H9 (cell line): Measurements from ENCODE around the gene TBC1D25. TPM values are rescaled to one million over a fixed set of nuclear protein-coding genes. Genes with fewer than 3 reads are reported as not detected.

ENCODE experiments used
- DNase-seq: peaks from one replicate; pipeline ENCODE4 v3.0.0-alpha.2; 2017
- H2AFZ ChIP-seq: one replicate; pipeline ENCODE4 v1.6.1; 2013; ENCODE audit warnings: mild to moderate bottlenecking, low read length, control low read depth, moderate library complexity
- H2AK5ac ChIP-seq: 2 replicates; pipeline ENCODE4 v1.6.1; 2013; ENCODE audit warnings: low read length, control low read depth, mixed read lengths; ENCODE audit not compliant: insufficient read length
- H2BK120ac ChIP-seq: one replicate; pipeline ENCODE4 v1.6.1; 2013; ENCODE audit warnings: low read depth, mild to moderate bottlenecking, low read length, control low read depth, inconsistent platforms; ENCODE audit not compliant: poor library complexity, severe bottlenecking
- H2BK12ac ChIP-seq: 2 replicates; pipeline ENCODE4 v1.6.1; 2013; ENCODE audit warnings: low read length, control low read depth, mixed read lengths, low read depth; ENCODE audit not compliant: insufficient read length
- H2BK15ac ChIP-seq: 2 replicates; pipeline ENCODE4 v1.6.1; 2013; ENCODE audit warnings: low read depth, low read length, control low read depth
- H2BK20ac ChIP-seq: one replicate; pipeline ENCODE4 v1.6.1; 2013; ENCODE audit warnings: low read depth, mild to moderate bottlenecking, low read length, control low read depth, inconsistent platforms; ENCODE audit not compliant: poor library complexity, severe bottlenecking
- H2BK5ac ChIP-seq: 2 replicates; pipeline ENCODE4 v1.6.1; 2013; ENCODE audit warnings: low read length, control low read depth, mixed read lengths; ENCODE audit not compliant: insufficient read length
- H3K14ac ChIP-seq: 2 replicates; pipeline ENCODE4 v1.6.1; 2013; ENCODE audit warnings: low read length, control low read depth; ENCODE audit not compliant: insufficient read depth
- H3K18ac ChIP-seq: 2 replicates; pipeline ENCODE4 v1.6.1; 2013; ENCODE audit warnings: low read depth, mild to moderate bottlenecking, mixed read lengths, low read length, control low read depth; ENCODE audit not compliant: insufficient read length
- H3K23ac ChIP-seq: 2 replicates; pipeline ENCODE4 v1.6.1; 2013; ENCODE audit warnings: low read length, control low read depth, mixed read lengths, low read depth; ENCODE audit not compliant: insufficient read length
- H3K23me2 ChIP-seq: 2 replicates; pipeline ENCODE4 v1.6.1; 2013; ENCODE audit warnings: low read depth, mild to moderate bottlenecking, mixed read lengths, low read length, control low read depth; ENCODE audit not compliant: insufficient read length, poor library complexity, severe bottlenecking
- H3K27ac ChIP-seq: 2 replicates; pipeline ENCODE4 v1.5.1; 2013; ENCODE audit warnings: low read length, control low read depth, mixed read lengths, low read depth; ENCODE audit not compliant: insufficient read length
- H3K27me3 ChIP-seq: 2 replicates; pipeline ENCODE4 v1.6.1; 2013; ENCODE audit warnings: low read length, control low read depth, inconsistent platforms; ENCODE audit not compliant: insufficient read depth
- H3K4ac ChIP-seq: 2 replicates; pipeline ENCODE4 v1.6.1; 2013; ENCODE audit warnings: low read depth, mild to moderate bottlenecking, control low read depth, inconsistent platforms, low read length, moderate library complexity
- H3K4me1 ChIP-seq: 2 replicates; pipeline ENCODE4 v1.6.1; 2013; ENCODE audit warnings: low read length, control low read depth, inconsistent platforms; ENCODE audit not compliant: insufficient read depth
- H3K4me2 ChIP-seq: 2 replicates; pipeline ENCODE4 v1.6.1; 2013; ENCODE audit warnings: low read length, control low read depth, mixed read lengths; ENCODE audit not compliant: insufficient read length, insufficient read depth
- H3K56ac ChIP-seq: 2 replicates; pipeline ENCODE4 v1.6.1; 2013; ENCODE audit warnings: low read depth, mild to moderate bottlenecking, mixed read lengths, low read length, control low read depth; ENCODE audit not compliant: insufficient read length
- H3K79me1 ChIP-seq: 2 replicates; pipeline ENCODE4 v1.6.1; 2013; ENCODE audit warnings: low read depth, mild to moderate bottlenecking, moderate library complexity, low read length, control low read depth, inconsistent platforms; ENCODE audit not compliant: insufficient read depth, poor library complexity, severe bottlenecking
- H3K79me2 ChIP-seq: 2 replicates; pipeline ENCODE4 v1.6.1; 2013; ENCODE audit warnings: low read length, control low read depth, inconsistent platforms; ENCODE audit not compliant: insufficient read depth
- H3K9ac ChIP-seq: 2 replicates; pipeline ENCODE4 v1.6.1; 2013; ENCODE audit warnings: low read length, control low read depth, mixed read lengths; ENCODE audit not compliant: insufficient read length; ENCODE audit errors: extremely low read depth
- H3K9me3 ChIP-seq: one replicate; pipeline ENCODE4 v1.6.1; 2013; ENCODE audit warnings: low read depth, low read length, inconsistent platforms; ENCODE audit not compliant: control insufficient read depth
- H3T11ph ChIP-seq: one replicate; pipeline ENCODE4 v1.6.1; 2013; ENCODE audit warnings: mild to moderate bottlenecking, low read length, control low read depth, inconsistent platforms
- H4K20me1 ChIP-seq: one replicate; pipeline ENCODE4 v1.6.1; 2013; ENCODE audit not compliant: control insufficient read depth, insufficient read length, insufficient read depth
- H4K5ac ChIP-seq: 2 replicates; pipeline ENCODE4 v1.6.1; 2013; ENCODE audit warnings: low read depth, mild to moderate bottlenecking, mixed read lengths, low read length, control low read depth; ENCODE audit not compliant: insufficient read length
- H4K8ac ChIP-seq: replicated peaks from 2 replicates; pipeline ENCODE4 v1.6.1; 2013; ENCODE audit warnings: low read length, control low read depth, mixed read lengths, low read depth; ENCODE audit not compliant: insufficient read length
- H4K91ac ChIP-seq: 2 replicates; pipeline ENCODE4 v1.6.1; 2013; ENCODE audit warnings: low read depth, mild to moderate bottlenecking, moderate library complexity, mixed read lengths, low read length, control low read depth; ENCODE audit not compliant: insufficient read length
- H3K27ac Mint-ChIP-seq, 3 experiments: 2 replicates in 2 of 3; 3 replicates in 1 of 3; pipeline ENCODE4 v1.8.0; 2020 to 2021; ENCODE audit warnings: mixed read lengths in 3 of 3, mild to moderate bottlenecking in 1 of 3, moderate library complexity in 1 of 3
- H3K27me3 Mint-ChIP-seq: 2 replicates; pipeline ENCODE4 v1.8.0; 2021; ENCODE audit warnings: low read depth, mild to moderate bottlenecking, moderate library complexity, mixed read lengths
- H3K36me3 Mint-ChIP-seq, 3 experiments: 2 replicates in 2 of 3; 3 replicates in 1 of 3; pipeline ENCODE4 v1.8.0; 2020 to 2021; ENCODE audit warnings: low read depth in 3 of 3, mixed read lengths in 3 of 3; ENCODE audit not compliant: insufficient read depth in 1 of 3
- H3K4me1 Mint-ChIP-seq, 2 experiments: 2 replicates each; pipeline ENCODE4 v1.8.0; 2020; ENCODE audit warnings: mixed read lengths in 2 of 2
- H3K4me3 Mint-ChIP-seq, 2 experiments: 2 replicates in 1 of 2; 3 replicates in 1 of 2; pipeline ENCODE4 v1.8.0; 2020 to 2021; ENCODE audit warnings: mild to moderate bottlenecking in 2 of 2, mixed read lengths in 2 of 2, moderate library complexity in 1 of 2
- H3K9me3 Mint-ChIP-seq, 2 experiments: 2 replicates in 1 of 2; 3 replicates in 1 of 2; pipeline ENCODE4 v1.8.0; 2020; ENCODE audit warnings: mild to moderate bottlenecking in 2 of 2, mixed read lengths in 2 of 2, moderate library complexity in 1 of 2
- WGBS: extraction: QIAGEN DNeasy Blood & Tissue Kit; methylation state at CpG from one replicate; pipeline ENCODE4 v1.1.7; 2013; ENCODE audit warnings: missing lambda C conversion rate, low lambda C conversion rate, mixed read lengths; ENCODE audit not compliant: insufficient read length; ENCODE audit errors: extremely low coverage; 5-methylcytosine and 5-hydroxymethylcytosine counted together
- total RNA-seq: library from RNA; stranded (reverse); gene quantifications from 2 replicates; pipeline ENCODE4 v1.2.1, GENCODE V29; 2021
- TF ChIP-seq, protein P1 (sequence below): fragments of 200-600 bp; sonication (generic); conservative IDR thresholded peaks from 3 replicates; pipeline ENCODE4 v1.8.0; 2021; ENCODE audit warnings: antibody characterized with exemption, mild to moderate bottlenecking

TBC1D25 gene
- total RNA-seq, 1 experiment from 2014 or later = 10.2 TPM

DNA sequence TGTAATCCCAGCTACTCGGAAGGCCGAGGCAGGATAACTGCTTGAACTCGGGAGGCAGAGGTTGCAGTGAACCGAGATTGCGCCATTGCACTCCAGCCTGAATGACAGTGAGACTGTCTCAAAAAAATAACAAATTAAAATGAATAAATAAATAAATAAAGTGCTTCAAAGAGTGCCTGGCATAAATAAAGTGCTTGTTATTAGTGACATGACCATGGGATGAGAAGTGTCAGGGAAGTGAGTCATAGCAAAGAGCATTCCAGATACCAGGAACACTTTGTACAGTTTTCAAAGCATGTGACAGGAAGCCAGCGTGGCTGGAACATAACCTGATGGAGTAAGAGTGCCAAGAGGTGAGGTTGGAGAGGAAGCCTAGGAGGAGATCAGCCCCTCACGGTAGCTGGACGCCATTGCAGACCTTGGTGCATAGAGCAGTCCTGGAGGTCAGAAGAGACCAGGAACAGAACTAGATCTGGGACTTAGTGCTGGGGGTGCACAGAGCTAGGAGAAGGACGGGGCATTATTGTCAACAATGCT lies 51.8 kb downstream of the TBC1D25 start:
- Mint-ChIP-seq H3K36me3 (peaks cover 0 to 4% (median 0%) of the 10 kb centered on the region in 3 experiments; a peak in 2 of 7 replicates), H3K27ac (no peak overlapping the region), H3K4me3 (no peak overlapping the region), H3K27me3 (peaks cover 2% of the 10 kb centered on the region), H3K9me3 (peaks cover 57 to 72% of the 10 kb centered on the region in 2 experiments), H3K4me1 (no peaks in the 10 kb centered on the region)
- no peak overlapping the region for H4K5ac ChIP-seq
- no peak overlapping the region for H2BK5ac ChIP-seq
- H2AFZ ChIP-seq = no peak overlapping the region
- no peak overlapping the region for H3K14ac ChIP-seq
- no peak overlapping the region for H3T11ph ChIP-seq
- H3K79me1 ChIP-seq = no peaks in the 10 kb centered on the region
- no peak overlapping the region for H2BK12ac ChIP-seq
- WGBS = no CpG with 5 or more reads among the region's 9 CpGs
- no peak overlapping the region for H4K8ac ChIP-seq
- no peak overlapping the region for H3K4ac ChIP-seq
- H3K79me2 ChIP-seq = no peaks in the 10 kb centered on the region
- H4K91ac ChIP-seq = no peak overlapping the region
- no peaks in the 10 kb centered on the region for H3K23me2 ChIP-seq
- H3K9me3 ChIP-seq = peaks cover 29% of the 10 kb centered on the region
- no peak overlapping the region for H2BK15ac ChIP-seq
- TF ChIP-seq, protein P1, sequence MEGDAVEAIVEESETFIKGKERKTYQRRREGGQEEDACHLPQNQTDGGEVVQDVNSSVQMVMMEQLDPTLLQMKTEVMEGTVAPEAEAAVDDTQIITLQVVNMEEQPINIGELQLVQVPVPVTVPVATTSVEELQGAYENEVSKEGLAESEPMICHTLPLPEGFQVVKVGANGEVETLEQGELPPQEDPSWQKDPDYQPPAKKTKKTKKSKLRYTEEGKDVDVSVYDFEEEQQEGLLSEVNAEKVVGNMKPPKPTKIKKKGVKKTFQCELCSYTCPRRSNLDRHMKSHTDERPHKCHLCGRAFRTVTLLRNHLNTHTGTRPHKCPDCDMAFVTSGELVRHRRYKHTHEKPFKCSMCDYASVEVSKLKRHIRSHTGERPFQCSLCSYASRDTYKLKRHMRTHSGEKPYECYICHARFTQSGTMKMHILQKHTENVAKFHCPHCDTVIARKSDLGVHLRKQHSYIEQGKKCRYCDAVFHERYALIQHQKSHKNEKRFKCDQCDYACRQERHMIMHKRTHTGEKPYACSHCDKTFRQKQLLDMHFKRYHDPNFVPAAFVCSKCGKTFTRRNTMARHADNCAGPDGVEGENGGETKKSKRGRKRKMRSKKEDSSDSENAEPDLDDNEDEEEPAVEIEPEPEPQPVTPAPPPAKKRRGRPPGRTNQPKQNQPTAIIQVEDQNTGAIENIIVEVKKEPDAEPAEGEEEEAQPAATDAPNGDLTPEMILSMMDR = no peak
- no peak overlapping the region for H2BK20ac ChIP-seq
- no peaks in the 10 kb centered on the region for H4K20me1 ChIP-seq
- no peak overlapping the region for H3K27ac ChIP-seq
- H3K9ac ChIP-seq = no peak overlapping the region
- DNase-seq = no peak
- no peak overlapping the region for H3K4me2 ChIP-seq
- H3K18ac ChIP-seq = no peak overlapping the region
- H3K56ac ChIP-seq = no peak overlapping the region
- H2BK120ac ChIP-seq = no peak overlapping the region
- H2AK5ac ChIP-seq = no peak overlapping the region
- H3K27me3 ChIP-seq = no peaks in the 10 kb centered on the region
- no peaks in the 10 kb centered on the region for H3K4me1 ChIP-seq
- no peak overlapping the region for H3K23ac ChIP-seq
